Adrenal gland (tissue), 12 donors: ENCODE data around the gene TANC1. TPM values are rescaled to one million over a fixed set of nuclear protein-coding genes. Genes with fewer than 3 reads are reported as not detected.

Source experiments
- DNase-seq, 7 donors: peaks; one replicate each; pipeline ENCODE4 v3.0.0-alpha.2; 2019 to 2020
- H3K27ac ChIP-seq, 5 donors: fragments of 200-600 bp; sonication (generic) in 4 of 5; 1 replicate in 3 of 5; 2 replicates in 2 of 5; pipeline versions ENCODE4 v1.5.1 to v1.8.0; 2016 to 2020; ENCODE audit warnings: mild to moderate bottlenecking in 1 of 5
- H3K27me3 ChIP-seq: fragments of 200-600 bp; 2 replicates; pipeline ENCODE4 v1.8.0; 2021
- H3K36me3 ChIP-seq, 2 donors: fragments of 200-600 bp; replicated peaks in 1 of 2; 1 replicate in 1 of 2; 2 replicates in 1 of 2; pipeline versions ENCODE4 v1.5.1 to v1.8.0; 2018 to 2022
- H3K4me1 ChIP-seq, 2 donors: fragments of 200-600 bp; replicated peaks in 1 of 2; 1 replicate in 1 of 2; 2 replicates in 1 of 2; pipeline versions ENCODE4 v1.5.1 to v1.8.0; 2018 to 2021
- H3K4me3 ChIP-seq, 4 donors: fragments of 200-600 bp; sonication (generic) in 3 of 4; one replicate each; pipeline ENCODE4 v1.5.1; 2016 to 2018
- H3K9me3 ChIP-seq, 3 donors: fragments of 200-600 bp; sonication (generic) in 1 of 3; replicated peaks in 1 of 3; 1 replicate in 2 of 3; 2 replicates in 1 of 3; pipeline versions ENCODE4 v1.5.1 to v1.8.0; 2016 to 2021
- POLR2A ChIP-seq, 2 donors: fragments of 450-650 bp; IDR thresholded peaks; one replicate each; pipeline ENCODE4 v1.6.1; 2017; ENCODE audit warnings: antibody characterized with exemption in 2 of 2, mild to moderate bottlenecking in 2 of 2, moderate library complexity in 1 of 2
- WGBS, 4 donors: extraction: QIAGEN DNeasy Blood & Tissue Kit in 2 of 4; methylation state at CpG; one replicate each; pipeline versions ENCODE4 v1.1.5 to v1.1.7; 2013 to 2017; 5-methylcytosine and 5-hydroxymethylcytosine counted together
- intact Hi-C, 2 donors: fragments of 100-400 bp; cut with DNase I; formaldehyde crosslinking; loops; one replicate each; pipeline versions ENCODE4 v1.14.1 to v1.15.0; 2022 to 2023
- polyA plus RNA-seq, 3 donors: library from polyadenylated mRNA; stranded (reverse); fragments of 200-250 nt in 2 of 3; fragments of 350-450 nt in 1 of 3; fragmentation: Illumina TruSeq in 1 of 3; extraction: RNeasy Lipid Tissue Mini Kit (QIAGEN cat#74804) in 1 of 3; gene quantifications; one replicate each; pipeline ENCODE4 v1.2.3, GENCODE V29; 2013 to 2014
- total RNA-seq, 9 donors: library from RNA; depleted of rRNA in 4 of 9; stranded (reverse); fragments of >200 nt in 4 of 9; fragments of 120-200 nt in 1 of 9; fragmentation: NEBNext Ultra II Directional in 1 of 9; extraction: Animal tissue kit (Norgen Biotek cat#: 25700) in 1 of 9; gene quantifications; one replicate each; pipeline versions ENCODE4 v1.1.0 to v1.2.4, GENCODE V29; 2013 to 2023
- TF ChIP-seq, protein P1 (sequence below), 6 experiments: fragments of 450-650 bp in 4 of 6; fragments of 200-600 bp in 2 of 6; sonication (generic) in 1 of 6; IDR thresholded peaks; 1 replicate in 5 of 6; 2 replicates in 1 of 6; pipeline versions ENCODE4 v1.5.1 to v1.8.0; 2016 to 2021; ENCODE audit warnings: antibody characterized with exemption in 6 of 6, mild to moderate bottlenecking in 2 of 6, moderate library complexity in 1 of 6
- donor health status: healthy with polysubstance abuse.
- donor health status: Bipolar disorder and iron deficiency.
- donor health status: DM: yes; HTN: yes; CAD: no.
- donor health status: DM: no; HTN: no; CAD: no.
- donor health status: DM: no; HTN: no; CAD: no.
- donor health status: DM: yes; HTN: yes; CAD: no.

TANC1 gene
- total and polyA plus RNA-seq, 12 donors: 14.1 to 53.3 (median 24.8) TPM

DNA sequence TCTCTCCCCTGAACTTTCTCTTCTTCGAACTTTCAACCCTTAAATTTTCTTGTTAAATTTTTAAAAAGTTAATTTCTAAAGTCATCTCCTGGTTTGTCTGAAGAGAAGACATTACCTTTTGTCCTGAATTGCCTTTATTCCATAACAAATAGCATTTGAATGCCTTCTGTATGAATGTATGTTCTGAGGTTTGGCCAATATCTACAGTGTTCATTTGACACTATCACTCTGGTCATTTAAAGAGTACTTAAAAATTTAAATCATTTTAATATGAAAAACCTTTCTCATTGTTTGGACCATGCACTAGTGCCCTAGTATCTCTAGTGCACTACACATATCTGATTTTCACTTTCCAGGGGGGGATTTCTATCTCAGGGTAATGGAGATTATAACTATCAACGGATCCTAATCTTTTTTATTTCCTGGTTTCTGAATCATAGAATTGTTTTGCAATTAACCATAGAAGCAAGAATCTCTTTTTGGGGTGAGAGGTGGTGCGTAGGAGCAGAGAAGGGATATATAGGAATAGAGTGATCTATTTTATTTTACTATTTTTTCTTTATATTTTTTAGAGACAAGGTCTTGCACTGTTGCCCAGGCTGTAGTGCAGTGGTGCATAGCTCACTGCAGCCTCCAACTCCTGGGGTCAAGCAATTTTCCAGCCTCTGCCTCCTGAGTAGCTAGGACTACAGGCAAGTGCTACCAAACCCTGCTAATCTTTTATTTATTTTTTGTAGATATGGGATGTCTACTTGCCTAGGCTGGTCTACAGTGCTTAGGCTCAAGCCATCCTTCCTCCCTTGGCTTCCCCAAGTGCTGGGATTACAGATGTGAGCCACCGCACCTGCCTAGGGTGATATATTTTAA, 25.5 kb downstream of the TANC1 start:
- H3K27ac ChIP-seq: no peak overlapping the region
- H3K4me3 ChIP-seq: no peak overlapping the region
- no peaks in the 10 kb centered on the region for H3K9me3 ChIP-seq
- WGBS, 4 donors: 76 to 80% (median 79%) methylated on average over 4 of the region's 4 CpGs
- no peaks in the 10 kb centered on the region for H3K27me3 ChIP-seq
- TF ChIP-seq, protein P1, sequence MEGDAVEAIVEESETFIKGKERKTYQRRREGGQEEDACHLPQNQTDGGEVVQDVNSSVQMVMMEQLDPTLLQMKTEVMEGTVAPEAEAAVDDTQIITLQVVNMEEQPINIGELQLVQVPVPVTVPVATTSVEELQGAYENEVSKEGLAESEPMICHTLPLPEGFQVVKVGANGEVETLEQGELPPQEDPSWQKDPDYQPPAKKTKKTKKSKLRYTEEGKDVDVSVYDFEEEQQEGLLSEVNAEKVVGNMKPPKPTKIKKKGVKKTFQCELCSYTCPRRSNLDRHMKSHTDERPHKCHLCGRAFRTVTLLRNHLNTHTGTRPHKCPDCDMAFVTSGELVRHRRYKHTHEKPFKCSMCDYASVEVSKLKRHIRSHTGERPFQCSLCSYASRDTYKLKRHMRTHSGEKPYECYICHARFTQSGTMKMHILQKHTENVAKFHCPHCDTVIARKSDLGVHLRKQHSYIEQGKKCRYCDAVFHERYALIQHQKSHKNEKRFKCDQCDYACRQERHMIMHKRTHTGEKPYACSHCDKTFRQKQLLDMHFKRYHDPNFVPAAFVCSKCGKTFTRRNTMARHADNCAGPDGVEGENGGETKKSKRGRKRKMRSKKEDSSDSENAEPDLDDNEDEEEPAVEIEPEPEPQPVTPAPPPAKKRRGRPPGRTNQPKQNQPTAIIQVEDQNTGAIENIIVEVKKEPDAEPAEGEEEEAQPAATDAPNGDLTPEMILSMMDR (IDR thresholded peaks at IDR 0.05): no peak
- no peak for TF ChIP-seq POLR2A (IDR thresholded peaks at IDR 0.05)
- intact Hi-C loops: no loop called here
- H3K4me1 ChIP-seq: peaks cover 8 to 16% of the 10 kb centered on the region in 2 donors
- DNase-seq: no peak
- no peaks in the 10 kb centered on the region for H3K36me3 ChIP-seq

DNA sequence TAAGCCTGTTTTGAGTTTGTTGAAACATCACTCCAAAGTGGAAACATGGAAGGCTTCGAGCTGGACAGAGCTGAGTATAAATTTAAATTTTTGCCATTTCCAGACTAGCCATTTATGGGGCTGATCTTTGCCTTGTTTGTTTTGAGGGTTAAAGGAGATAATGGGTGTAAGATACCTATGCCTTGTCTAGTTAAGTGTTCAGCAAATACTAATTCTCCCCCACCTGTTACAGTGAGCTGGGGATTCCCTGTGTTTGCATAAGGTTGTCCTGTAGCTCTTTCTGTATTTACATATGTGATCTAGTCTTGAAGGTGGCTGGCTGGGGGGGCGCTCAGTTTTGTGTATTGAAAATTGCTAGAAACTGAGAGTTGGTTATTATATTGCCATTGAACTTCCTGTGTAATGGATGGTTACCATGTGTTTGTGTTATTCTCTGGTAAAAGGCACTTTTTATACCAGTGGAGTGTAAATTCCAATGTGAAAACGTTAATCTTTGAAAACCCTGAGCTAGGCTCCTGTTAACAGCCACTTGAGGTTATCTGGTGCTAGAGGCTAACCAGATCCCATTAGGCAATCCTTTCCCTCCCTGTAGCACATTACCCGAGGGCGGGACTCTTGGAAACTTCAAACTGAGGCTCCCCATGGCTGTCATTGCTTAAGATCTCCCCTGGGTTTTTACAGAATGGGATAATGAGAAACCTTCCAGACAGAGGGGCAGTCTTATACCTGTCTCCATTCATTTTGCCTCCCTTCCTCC, 26.7 kb downstream of the TANC1 start:
- Histone ChIP-seq H3K27ac (no peak overlapping the region), H3K27me3 (no peaks in the 10 kb centered on the region), H3K4me1 (peaks cover 15 to 26% of the 10 kb centered on the region in 2 donors), H3K36me3 (no peaks in the 10 kb centered on the region), H3K4me3 (no peak overlapping the region), H3K9me3 (no peaks in the 10 kb centered on the region)
- TF ChIP-seq, protein P1 (IDR thresholded peaks at IDR 0.05): no peak
- no peak for TF ChIP-seq POLR2A (IDR thresholded peaks at IDR 0.05)
- no peak for DNase-seq
- 70 to 84% (median 80%) methylated on average over 5 of the region's 5 CpGs for WGBS, 4 donors
- intact Hi-C loops: no loop called here

DNA sequence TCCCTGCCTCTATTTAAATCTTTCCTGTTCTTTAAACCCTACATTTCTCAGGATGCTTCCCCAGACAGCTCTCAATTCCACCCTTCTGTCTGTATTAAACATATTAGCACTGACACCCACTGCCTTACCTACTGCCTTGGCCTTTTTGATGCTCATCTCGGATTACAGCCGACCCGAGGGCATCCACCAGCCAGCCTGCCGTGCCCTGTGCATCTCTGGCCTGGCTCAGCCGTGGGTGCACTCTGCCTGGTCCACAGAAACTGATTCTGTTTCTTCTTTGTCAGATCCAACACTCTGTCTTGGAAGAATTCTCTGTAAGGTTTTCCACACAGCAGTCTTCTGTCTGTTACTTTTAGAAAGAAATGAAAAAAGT, 27.2 kb downstream of the TANC1 start:
- Histone ChIP-seq H3K27me3 (no peaks in the 10 kb centered on the region), H3K27ac (no peak overlapping the region), H3K4me3 (no peak overlapping the region), H3K9me3 (no peaks in the 10 kb centered on the region), H3K36me3 (no peaks in the 10 kb centered on the region), H3K4me1 (peaks cover 15 to 26% of the 10 kb centered on the region in 2 donors)
- no peak for TF ChIP-seq POLR2A (IDR thresholded peaks at IDR 0.05)
- TF ChIP-seq, protein P1 (IDR thresholded peaks at IDR 0.05): no peak
- intact Hi-C loops: no loop called here
- WGBS, 4 donors: 71 to 87% (median 77%) methylated on average over 5 of the region's 5 CpGs
- no peak for DNase-seq

DNA sequence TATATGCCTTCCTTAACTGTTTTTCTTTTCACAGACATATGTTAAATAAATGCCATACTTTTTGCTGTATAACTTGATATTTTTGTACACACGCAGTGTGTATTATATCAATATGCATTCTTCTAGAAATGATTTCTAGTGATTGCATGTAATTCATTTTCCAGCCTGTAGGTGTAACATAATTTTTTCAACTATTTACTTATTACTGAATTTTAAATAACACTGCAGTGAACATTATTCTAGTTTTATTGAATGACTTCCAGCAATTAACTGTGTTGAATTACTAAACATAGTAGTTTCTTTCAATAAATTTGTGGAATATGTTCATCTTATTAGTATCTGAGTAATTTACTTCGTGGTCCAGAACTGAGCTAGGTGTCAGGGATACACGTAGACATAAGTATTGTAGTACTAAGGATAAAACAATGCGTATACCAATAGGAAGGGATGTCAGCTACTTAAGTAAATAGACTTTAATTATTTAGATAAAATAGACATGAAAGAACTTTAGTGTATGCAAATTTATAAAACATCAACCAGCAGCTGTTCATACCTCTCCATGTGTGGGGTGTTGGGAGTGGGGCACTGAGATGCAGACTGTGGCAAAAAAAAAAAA, 28.0 kb downstream of the TANC1 start:
- H3K9me3 ChIP-seq: no peaks in the 10 kb centered on the region
- H3K27me3 ChIP-seq: no peaks in the 10 kb centered on the region
- H3K4me1 ChIP-seq: peaks cover 15 to 26% of the 10 kb centered on the region in 2 donors
- DNase-seq: no peak
- H3K36me3 ChIP-seq: no peaks in the 10 kb centered on the region
- H3K4me3 ChIP-seq: no peak overlapping the region
- 93 to 99% (median 95%) methylated on average over 4 of the region's 4 CpGs for WGBS, 4 donors
- no peak overlapping the region for H3K27ac ChIP-seq
- TF ChIP-seq, protein P1 (IDR thresholded peaks at IDR 0.05): peak in 5 of 6 experiments; percentile 21 to 41 (median 31)
- TF ChIP-seq POLR2A (IDR thresholded peaks at IDR 0.05): no peak
- intact Hi-C loops: no loop called here
